ENCODE measurements around the gene BCAP29. TPM values are rescaled to one million over a fixed set of nuclear protein-coding genes. Genes with fewer than 3 reads are reported as not detected.
"Not testable (repeated sequence)": the region's sequence is repeated elsewhere in the genome, so short reads cannot be mapped to it uniquely, and the experiment has no call there.

Gene BCAP29
- total RNA-seq, 2 experiments from 2014 or later = 23.8 to 25.7 TPM

DNA sequence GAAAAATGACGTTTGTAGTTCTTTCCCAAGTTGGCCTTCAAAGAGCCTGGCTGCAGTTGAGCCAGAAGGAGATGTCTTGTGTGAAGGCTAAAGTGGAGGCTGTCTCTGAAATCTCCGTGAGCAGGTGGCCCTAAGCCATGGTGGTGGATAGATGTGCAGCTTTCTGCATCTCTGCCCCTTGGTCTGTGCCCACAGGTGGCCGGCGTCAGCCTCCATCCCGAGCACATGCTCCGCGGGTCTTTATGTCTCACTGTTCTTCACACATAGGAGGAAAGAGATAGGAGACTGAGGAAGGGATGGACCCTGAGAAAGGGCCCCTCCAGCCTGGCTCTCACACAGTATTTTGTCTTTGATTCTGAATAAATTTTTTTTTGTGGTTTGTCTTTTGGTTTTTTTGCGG, 50.3 kb downstream of the BCAP29 start:
- H3K4me3 Mint-ChIP-seq = no peak overlapping the region
- no peak for DNase-seq
- no peaks in the 10 kb centered on the region for H3K27me3 Mint-ChIP-seq
- peaks cover 2% of the 10 kb centered on the region for H3K4me1 Mint-ChIP-seq
- H3K27ac Mint-ChIP-seq = no peak overlapping the region
- H3K9me3 Mint-ChIP-seq = no peaks in the 10 kb centered on the region
- H3K36me3 Mint-ChIP-seq = peaks cover 2% of the 10 kb centered on the region

DNA sequence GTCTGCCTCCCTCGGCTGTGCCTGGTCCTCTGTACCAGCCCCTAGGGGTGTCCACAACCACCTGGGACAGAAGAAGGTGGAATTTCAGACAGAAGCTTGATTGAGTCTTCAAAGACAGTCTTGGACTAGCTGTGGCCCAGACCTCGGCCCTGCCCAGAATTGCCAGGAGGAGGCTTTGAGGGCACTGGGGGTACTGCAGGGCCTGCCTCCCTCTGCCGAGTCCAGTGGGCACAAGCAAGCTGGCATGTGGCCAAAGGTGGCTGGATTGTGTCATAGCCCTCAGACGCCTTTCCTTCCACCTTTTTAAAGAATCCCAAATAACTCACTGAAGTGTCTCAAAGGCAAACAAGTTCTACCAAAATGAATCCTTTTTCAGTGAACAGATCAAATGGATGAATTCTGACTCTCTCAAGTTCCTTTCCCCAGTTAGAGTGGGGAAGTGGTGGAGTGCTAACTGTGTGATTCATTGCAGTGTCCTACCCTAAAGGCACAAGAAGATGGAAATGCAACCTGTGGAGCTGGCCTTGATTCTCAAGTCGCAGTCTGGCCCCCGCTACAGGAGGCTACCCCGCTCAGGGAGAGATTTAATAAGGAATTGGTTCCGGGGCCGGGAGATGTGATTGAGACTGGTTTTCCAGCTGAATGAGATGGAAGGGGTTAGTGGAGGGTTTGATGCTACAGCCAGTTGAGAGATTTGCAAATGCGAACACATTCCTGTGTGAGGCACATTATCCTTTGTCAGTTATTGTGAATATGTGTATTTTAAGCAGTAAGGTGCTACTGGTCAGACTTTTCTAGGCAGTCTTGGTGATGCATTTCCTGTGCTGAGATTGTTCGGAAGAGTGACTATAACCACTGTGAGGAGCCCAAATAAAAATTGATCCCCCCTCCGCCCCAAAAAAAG, 51.8 kb downstream of the BCAP29 start:
- peaks cover 2% of the 10 kb centered on the region for H3K36me3 Mint-ChIP-seq
- H3K9me3 Mint-ChIP-seq = no peaks in the 10 kb centered on the region
- H3K4me1 Mint-ChIP-seq = peaks cover 2% of the 10 kb centered on the region
- H3K4me3 Mint-ChIP-seq = no peak overlapping the region
- no peaks in the 10 kb centered on the region for H3K27me3 Mint-ChIP-seq
- H3K27ac Mint-ChIP-seq = no peak overlapping the region
- DNase-seq = no peak

DNA sequence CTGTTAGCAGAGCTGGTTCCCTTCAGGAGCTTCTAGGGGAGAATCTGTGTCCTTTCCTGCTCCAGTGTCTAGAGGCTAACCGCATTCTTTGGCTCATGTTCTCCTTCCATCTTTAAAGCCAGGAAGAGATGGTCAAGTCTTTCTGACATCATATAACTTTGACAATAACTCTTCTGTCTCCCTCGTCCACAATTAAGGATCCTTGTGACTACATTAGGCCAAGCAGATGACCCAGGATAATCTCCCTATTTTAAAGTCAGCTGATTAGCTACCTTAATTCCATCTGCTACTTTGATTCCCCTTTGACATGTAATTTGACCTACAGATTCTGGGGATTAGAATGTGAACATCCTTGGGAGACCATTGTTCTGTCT, 52.4 kb downstream of the BCAP29 start:
- Mint-ChIP-seq H3K9me3 (peaks cover 2% of the 10 kb centered on the region), H3K4me1 (peaks cover 2% of the 10 kb centered on the region), H3K4me3 (no peak overlapping the region), H3K36me3 (no peaks in the 10 kb centered on the region), H3K27ac (no peak overlapping the region), H3K27me3 (no peaks in the 10 kb centered on the region)
- no peak for DNase-seq

DNA sequence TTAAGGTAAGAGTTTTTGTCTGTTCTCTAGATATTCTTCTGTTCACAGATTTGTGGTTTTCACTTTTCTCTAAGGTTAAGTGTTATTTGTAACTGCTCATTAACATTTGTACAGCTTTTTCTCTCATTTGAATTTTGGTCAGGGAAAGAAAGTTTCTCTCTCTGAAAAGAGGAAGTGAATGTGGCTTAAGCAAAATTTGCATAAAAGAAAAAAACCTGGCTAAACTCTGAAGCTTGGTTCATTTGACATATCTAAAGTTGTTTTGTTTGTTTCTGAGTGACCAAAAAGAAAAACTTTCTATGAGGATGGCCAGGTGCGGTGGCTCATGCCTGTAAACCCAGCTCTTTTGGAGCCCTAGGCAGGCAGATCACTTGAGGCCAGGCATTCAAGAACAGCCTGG, 58.5 kb downstream of the BCAP29 start:
- Mint-ChIP-seq H3K4me3 (no peak overlapping the region), H3K27ac (peak overlapping the region; percentile 56), H3K27me3 (peaks cover 9% of the 10 kb centered on the region), H3K36me3 (peaks cover 5% of the 10 kb centered on the region), H3K9me3 (peaks cover 6% of the 10 kb centered on the region), H3K4me1 (peaks cover 14% of the 10 kb centered on the region)
- DNase-seq = no peak

DNA sequence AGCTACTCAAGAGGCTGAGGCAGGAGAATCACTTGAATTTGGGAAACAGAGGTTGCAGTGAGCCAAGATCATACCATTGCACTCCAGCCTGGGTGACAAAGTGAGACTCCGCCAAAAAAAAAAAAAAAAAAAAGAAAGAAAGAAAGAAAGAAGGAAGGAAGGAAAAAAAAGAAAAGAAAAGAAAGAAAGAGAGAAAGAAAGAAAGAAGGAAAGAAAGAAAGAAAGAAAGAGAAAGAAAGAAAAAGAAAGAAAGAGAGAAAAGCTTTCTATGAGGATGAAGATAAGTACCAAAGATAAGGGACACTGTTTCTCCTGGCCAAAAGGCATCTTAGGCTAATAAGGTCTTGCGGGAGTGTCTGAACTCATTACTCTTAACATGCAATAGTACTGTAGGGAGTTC, 59.0 kb downstream of the BCAP29 start:
- not testable (repeated sequence) for H3K27me3 Mint-ChIP-seq, H3K9me3 Mint-ChIP-seq, DNase-seq, H3K4me3 Mint-ChIP-seq, H3K36me3 Mint-ChIP-seq
- Mint-ChIP-seq H3K4me1 (peaks cover 15% of the 10 kb centered on the region), H3K27ac (peak overlapping the region; percentile 25)

DNA sequence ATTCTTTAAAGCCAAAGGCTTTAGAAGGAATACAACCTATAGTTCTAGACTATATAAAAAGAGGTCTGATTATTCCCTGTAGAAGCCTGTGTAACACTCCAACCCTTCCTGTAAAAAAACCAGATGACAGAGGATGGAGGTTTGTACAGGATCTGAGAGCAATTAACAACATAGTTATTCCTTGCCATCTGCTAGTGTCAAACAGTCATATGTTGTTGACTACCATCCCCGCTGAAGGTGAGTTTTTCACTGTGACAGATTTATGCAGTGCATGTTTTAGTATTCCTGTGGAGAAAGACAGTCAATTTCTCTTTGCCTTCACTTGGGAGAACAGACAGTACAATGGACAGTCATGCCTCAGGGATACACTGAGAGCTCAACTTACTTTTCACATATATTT, 61.6 kb downstream of the BCAP29 start:
- H3K27me3 Mint-ChIP-seq = peaks cover 9% of the 10 kb centered on the region

DNA sequence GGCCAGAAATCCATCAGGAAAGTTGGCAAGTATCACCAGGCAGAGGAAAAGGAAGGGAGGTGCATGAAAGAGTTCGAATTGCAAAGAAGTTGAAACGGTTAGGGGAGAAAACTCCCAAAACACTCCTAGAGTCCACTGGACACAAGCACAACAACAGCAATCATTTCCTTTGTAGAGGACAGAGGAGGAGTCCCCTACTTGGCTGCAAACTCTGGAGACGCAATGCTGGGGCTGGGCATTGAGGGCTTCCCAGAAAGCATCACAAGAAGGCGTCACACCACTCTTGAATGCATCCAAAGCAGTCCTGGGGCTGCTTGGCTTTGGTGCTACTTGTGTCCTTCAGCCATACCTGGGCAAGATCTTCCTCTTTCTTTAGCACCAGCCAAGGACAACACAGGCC, 62.5 kb downstream of the BCAP29 start:
- no peak overlapping the region for H3K4me3 Mint-ChIP-seq
- peaks cover 19% of the 10 kb centered on the region for H3K4me1 Mint-ChIP-seq
- DNase-seq = no peak
- H3K27ac Mint-ChIP-seq = no peak overlapping the region
- peaks cover 9% of the 10 kb centered on the region for H3K27me3 Mint-ChIP-seq
- peaks cover 7% of the 10 kb centered on the region for H3K9me3 Mint-ChIP-seq
- H3K36me3 Mint-ChIP-seq = peaks cover 5% of the 10 kb centered on the region

More for the DNA sequence above, 61.6 kb downstream of the BCAP29 start:
- peaks cover 9% of the 10 kb centered on the region for H3K9me3 Mint-ChIP-seq
- H3K27ac Mint-ChIP-seq = no peak overlapping the region
- H3K4me3 Mint-ChIP-seq = no peak overlapping the region
- peaks cover 19% of the 10 kb centered on the region for H3K4me1 Mint-ChIP-seq
- H3K36me3 Mint-ChIP-seq = peaks cover 5% of the 10 kb centered on the region
- no peak for DNase-seq

DNA sequence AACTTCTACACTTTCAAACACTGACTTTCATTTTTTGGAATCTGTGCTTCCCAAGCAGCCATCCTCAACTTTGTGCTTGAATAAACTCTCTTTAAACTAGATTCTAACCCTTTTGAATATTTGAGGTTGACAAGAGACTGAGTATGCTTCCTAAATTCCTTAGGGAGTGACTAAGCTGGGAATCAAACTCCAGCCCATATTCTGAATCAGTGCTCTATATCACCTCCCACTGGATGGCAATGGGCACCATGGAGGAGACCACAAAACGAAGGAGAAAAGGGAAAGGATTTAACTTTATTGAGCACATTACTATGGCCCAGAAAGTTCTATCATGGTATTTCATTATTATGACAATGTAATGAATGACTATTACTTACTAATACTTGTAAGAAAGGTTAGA, 63.4 kb downstream of the BCAP29 start:
- Mint-ChIP-seq H3K27me3 (peaks cover 9% of the 10 kb centered on the region), H3K9me3 (peaks cover 6% of the 10 kb centered on the region), H3K4me3 (no peak overlapping the region), H3K4me1 (peaks cover 13% of the 10 kb centered on the region), H3K36me3 (peaks cover under 1% of the 10 kb centered on the region), H3K27ac (no peak overlapping the region)
- no peak for DNase-seq

DNA sequence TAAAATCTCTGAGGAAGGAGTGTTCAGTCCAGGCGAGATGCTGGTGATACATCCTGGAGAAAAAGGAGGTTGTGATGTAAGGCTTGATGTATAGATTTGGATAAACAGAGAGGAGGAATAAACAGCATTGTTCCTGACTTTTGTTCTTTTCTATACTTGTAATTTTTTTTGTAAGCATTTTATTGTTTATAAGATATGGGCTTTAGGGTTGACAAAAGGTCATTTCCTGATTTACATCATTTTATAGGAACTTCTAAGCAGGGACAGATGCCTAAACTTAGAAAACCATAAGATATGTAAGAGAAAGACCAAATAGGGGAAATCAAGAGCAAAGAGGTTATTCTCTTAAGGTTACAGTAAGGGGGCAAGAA, 63.9 kb downstream of the BCAP29 start:
- DNase-seq = no peak
- peak overlapping the region; percentile 65 for H3K27ac Mint-ChIP-seq
- H3K4me3 Mint-ChIP-seq = no peak overlapping the region
- peaks cover 9% of the 10 kb centered on the region for H3K27me3 Mint-ChIP-seq
- H3K36me3 Mint-ChIP-seq = no peaks in the 10 kb centered on the region
- H3K9me3 Mint-ChIP-seq = peaks cover 6% of the 10 kb centered on the region
- H3K4me1 Mint-ChIP-seq = peaks cover 9% of the 10 kb centered on the region

DNA sequence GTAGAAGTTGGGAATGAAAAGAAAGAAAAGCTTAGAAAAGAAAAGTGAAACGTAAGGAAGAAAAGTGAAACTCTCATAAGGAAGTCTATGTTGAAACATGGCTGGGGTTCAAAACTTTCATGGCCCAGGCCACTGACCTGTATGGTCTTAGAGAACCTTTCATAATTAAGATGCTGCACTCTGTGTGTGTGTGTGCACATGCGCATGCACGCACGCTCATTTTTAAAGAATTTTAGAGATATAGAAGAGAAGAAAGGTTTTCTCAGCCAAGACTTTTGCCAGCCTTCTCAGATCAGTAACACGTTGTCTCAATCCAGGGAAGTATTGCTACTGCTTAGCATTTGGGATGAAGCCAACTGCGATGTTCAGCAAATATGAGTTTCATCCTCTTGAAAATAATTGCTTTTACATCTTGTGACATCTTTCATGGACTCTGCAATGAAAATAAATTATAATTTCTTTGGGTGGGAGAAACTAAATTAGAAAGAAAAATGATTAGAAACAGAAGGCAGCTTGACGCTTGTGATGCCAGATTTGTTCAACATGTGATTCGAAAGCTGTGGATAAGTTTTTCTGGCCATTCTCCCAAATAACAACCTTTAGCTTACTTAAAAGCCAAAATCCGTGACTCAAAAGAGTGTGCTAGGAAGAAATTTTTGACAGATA, 64.4 kb downstream of the BCAP29 start:
- Mint-ChIP-seq H3K4me3 (no peak overlapping the region), H3K36me3 (no peaks in the 10 kb centered on the region), H3K27me3 (peaks cover 12% of the 10 kb centered on the region), H3K27ac (peak overlapping the region; percentile 65), H3K4me1 (peaks cover 5% of the 10 kb centered on the region), H3K9me3 (peaks cover 8% of the 10 kb centered on the region)
- DNase-seq = no peak

DNA sequence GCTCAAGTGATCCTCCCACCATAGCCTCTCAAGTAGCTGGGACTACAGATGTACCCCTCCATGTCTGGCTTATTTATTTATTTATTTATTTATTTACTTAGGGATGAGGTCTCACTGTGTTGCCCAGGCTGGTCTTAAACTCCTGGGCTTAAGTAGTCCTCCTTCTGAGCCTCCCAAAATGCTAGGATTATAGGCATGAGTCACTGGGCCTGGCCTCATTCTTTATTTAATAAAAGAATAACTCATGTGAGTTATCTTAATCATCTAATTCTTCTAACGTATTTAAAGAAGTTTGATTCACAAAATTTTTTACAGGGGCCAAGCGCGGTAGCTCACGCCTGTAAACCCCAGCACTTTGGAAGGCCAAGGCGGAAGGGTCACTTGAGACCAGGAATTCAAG, 72.6 kb downstream of the BCAP29 start:
- Mint-ChIP-seq H3K27ac (no peak overlapping the region), H3K27me3 (peaks cover 39% of the 10 kb centered on the region), H3K36me3 (no peaks in the 10 kb centered on the region), H3K4me3 (no peak overlapping the region), H3K9me3 (peaks cover 4% of the 10 kb centered on the region), H3K4me1 (peaks cover 9% of the 10 kb centered on the region)
- no peak for DNase-seq

DNA sequence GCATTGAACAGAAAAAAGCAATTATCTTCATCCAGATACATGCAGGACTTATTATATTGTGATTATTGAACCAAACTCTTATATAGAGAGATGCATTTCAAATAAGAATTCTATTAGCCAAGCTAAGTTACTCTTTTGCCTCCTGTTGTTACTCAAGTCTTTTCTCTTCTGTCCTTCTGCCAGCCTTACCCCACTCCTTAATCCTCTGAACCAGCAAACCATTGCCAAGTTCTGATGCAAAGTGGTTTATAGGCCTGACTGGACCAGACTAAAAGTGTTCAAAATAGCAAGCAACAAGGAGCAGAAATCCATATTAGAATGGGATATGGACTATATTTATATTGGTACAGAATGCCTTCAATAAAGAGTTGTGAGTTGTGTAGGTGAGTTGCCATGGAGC, 78.4 kb downstream of the BCAP29 start:
- Mint-ChIP-seq H3K4me3 (no peak overlapping the region), H3K36me3 (no peaks in the 10 kb centered on the region), H3K4me1 (peaks cover 40% of the 10 kb centered on the region), H3K9me3 (no peaks in the 10 kb centered on the region), H3K27ac (no peak overlapping the region), H3K27me3 (peaks cover 74% of the 10 kb centered on the region)
- DNase-seq = no peak

DNA sequence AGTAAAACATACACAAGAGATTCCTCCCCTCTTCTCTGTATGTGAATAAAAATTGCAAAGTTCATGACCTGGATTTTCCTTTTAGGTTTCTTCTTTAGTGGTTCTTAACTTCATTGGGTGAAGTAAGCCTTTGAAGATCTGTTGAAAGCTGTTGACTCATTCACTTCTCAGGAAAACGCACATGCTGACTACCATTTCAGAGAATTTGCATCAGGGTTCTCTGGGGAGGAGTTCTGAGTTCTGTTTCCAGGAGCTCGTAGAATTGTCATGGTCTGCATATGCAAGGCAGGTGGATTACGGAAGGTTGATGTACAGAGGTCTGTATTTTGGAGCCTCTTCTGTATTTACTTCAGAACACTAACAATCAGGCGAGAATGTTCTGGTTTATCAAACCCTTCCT, 79.6 kb downstream of the BCAP29 start:
- no peaks in the 10 kb centered on the region for H3K9me3 Mint-ChIP-seq
- no peaks in the 10 kb centered on the region for H3K36me3 Mint-ChIP-seq
- H3K27ac Mint-ChIP-seq = peak overlapping the region; percentile 79
- DNase-seq = peak; percentile 66
- H3K4me3 Mint-ChIP-seq = no peak overlapping the region
- H3K4me1 Mint-ChIP-seq = peaks cover 40% of the 10 kb centered on the region
- peaks cover 73% of the 10 kb centered on the region for H3K27me3 Mint-ChIP-seq

DNA sequence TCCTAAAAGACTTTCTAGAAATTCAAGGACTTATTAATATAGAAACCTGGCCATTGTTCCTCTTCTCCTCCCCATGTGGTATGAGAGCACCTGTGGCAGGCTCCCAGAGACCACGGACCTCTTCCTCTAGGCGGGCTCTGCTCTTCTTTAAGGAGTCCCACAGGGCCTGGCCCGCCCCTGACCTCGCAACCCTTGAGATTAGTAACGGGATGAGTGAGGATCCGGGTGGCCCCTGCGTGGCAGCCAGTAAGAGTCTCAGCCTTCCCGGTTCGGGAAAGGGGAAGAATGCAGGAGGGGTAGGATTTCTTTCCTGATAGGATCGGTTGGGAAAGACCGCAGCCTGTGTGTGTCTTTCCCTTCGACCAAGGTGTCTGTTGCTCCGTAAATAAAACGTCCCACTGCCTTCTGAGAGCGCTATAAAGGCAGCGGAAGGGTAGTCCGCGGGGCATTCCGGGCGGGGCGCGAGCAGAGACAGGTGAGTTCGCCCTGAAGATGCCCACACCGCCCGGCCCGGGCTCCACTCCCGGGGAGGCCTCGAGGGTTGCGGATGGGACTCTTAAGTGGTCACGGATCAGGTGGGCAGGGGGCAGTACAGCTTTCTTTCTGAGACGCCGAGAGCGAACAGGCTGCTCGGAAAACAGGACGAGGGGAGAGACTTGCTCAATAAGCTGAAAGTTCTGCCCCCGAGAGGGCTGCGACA, 80.5 kb downstream of the BCAP29 start, which contains the start of gene SLC26A4:
Gene SLC26A4 (plus strand): TSS at position 448 of the 700 bp plus-strand sequence. CDS start 814 bp downstream, outside the sequence.
- peaks cover 33% of the 10 kb centered on the region for H3K4me1 Mint-ChIP-seq
- H3K27ac Mint-ChIP-seq = peak within 1 kb of the TSS; percentile 79
- DNase-seq = peak; percentile 50
- no peaks in the 10 kb centered on the region for H3K36me3 Mint-ChIP-seq
- peaks cover 71% of the 10 kb centered on the region for H3K27me3 Mint-ChIP-seq
- H3K9me3 Mint-ChIP-seq = no peaks in the 10 kb centered on the region
- H3K4me3 Mint-ChIP-seq = peak within 1 kb of the TSS; percentile 84
